DND-41 (cell line): Measurements from ENCODE around the gene NKD2.

ENCODE experiments used
- CTCF ChIP-seq: IDR thresholded peaks from 2 replicates; pipeline ENCODE4 v1.5.1; 2012; ENCODE audit warnings: borderline replicate concordance, low read length, moderate library complexity, mild to moderate bottlenecking; ENCODE audit not compliant: poor library complexity, severe bottlenecking; ENCODE audit errors: extremely low read depth
- EZH2 ChIP-seq: IDR thresholded peaks from 3 replicates; pipeline ENCODE4 v1.6.1; 2012; ENCODE audit warnings: borderline replicate concordance, low read depth, mild to moderate bottlenecking, moderate library complexity, low read length, inconsistent platforms; ENCODE audit not compliant: severe bottlenecking

- TF ChIP-seq EZH2, result no peak
- TF ChIP-seq CTCF, result no peak
Measured at GRCh38 chr5:1079486-1079885, 70.9 kb downstream of the NKD2 start.
